Caco-2 (cell line): ENCODE results near the gene ADCY7. TPM values are rescaled to one million over a fixed set of nuclear protein-coding genes. Genes with fewer than 3 reads are reported as not detected.

Experiments
- BruUV-seq: library from RNA; stranded (reverse); fragments of 400-500 nt; replicated peaks from 2 replicates; lab custom pipeline; 2021; lab: Mats Ljungman, UMichigan
- CTCF ChIA-PET: fragments of 300-600 bp; sonication (Branson Sonifier 250); formaldehyde crosslinking; loops from one replicate; lab custom pipeline; 2022; ENCODE audit warnings: antibody characterized with exemption; lab: Charles Lee
- POLR2A ChIA-PET: fragments of 300-600 bp; sonication (Branson Sonifier 250); formaldehyde crosslinking; loops from one replicate; lab custom pipeline; 2022; ENCODE audit warnings: antibody characterized with exemption; lab: Charles Lee
- DNase-seq, 2 experiments: peaks; one replicate each; pipeline versions ENCODE4 v3.0.0 to v3.0.0-alpha.2; 2020 to 2022
- H3K27me3 ChIP-seq: replicated peaks from 2 replicates; pipeline ENCODE4 v1.6.0; 2011; ENCODE audit warnings: low read length; ENCODE audit not compliant: control insufficient read depth, insufficient read depth
- H3K36me3 ChIP-seq: 2 replicates; pipeline ENCODE4 v1.5.1; 2011; ENCODE audit warnings: low read length; ENCODE audit not compliant: control insufficient read depth, insufficient read depth
- H3K4me1 ChIP-seq: fragments of 250-450 bp; sonication (Bioruptor Pico); 2 replicates; pipeline ENCODE4 v1.5.1; 2020; ENCODE audit warnings: mild to moderate bottlenecking
- H3K4me3 ChIP-seq: 2 replicates; pipeline ENCODE4 v1.5.1; 2011; ENCODE audit warnings: low read depth, mild to moderate bottlenecking, control low read depth, low read length
- H3K9me3 ChIP-seq: fragments of 250-450 bp; sonication (Bioruptor Pico); 2 replicates; pipeline ENCODE4 v1.5.1; 2020; ENCODE audit warnings: mild to moderate bottlenecking, moderate library complexity
- H3K27ac Mint-ChIP-seq: one replicate; pipeline ENCODE4 v1.8.0; 2022; ENCODE audit warnings: mixed read lengths; ENCODE audit not compliant: unreplicated experiment
- H3K27me3 Mint-ChIP-seq: one replicate; pipeline ENCODE4 v1.8.0; 2022; ENCODE audit warnings: mixed read lengths; ENCODE audit not compliant: insufficient read depth, unreplicated experiment
- H3K36me3 Mint-ChIP-seq: one replicate; pipeline ENCODE4 v1.8.0; 2022; ENCODE audit warnings: mild to moderate bottlenecking, mixed read lengths; ENCODE audit not compliant: insufficient read depth, unreplicated experiment
- H3K4me1 Mint-ChIP-seq: one replicate; pipeline ENCODE4 v1.8.0; 2022; ENCODE audit warnings: low read depth, mixed read lengths; ENCODE audit not compliant: unreplicated experiment
- H3K4me3 Mint-ChIP-seq: one replicate; pipeline ENCODE4 v1.8.0; 2022; ENCODE audit warnings: mild to moderate bottlenecking, moderate library complexity, mixed read lengths; ENCODE audit not compliant: unreplicated experiment
- H3K9me3 Mint-ChIP-seq: one replicate; pipeline ENCODE4 v1.8.0; 2022; ENCODE audit warnings: mixed read lengths; ENCODE audit not compliant: unreplicated experiment
- intact Hi-C: fragments of 100-400 bp; cut with micrococcal nuclease; formaldehyde crosslinking; loops from one replicate; pipeline ENCODE4 v1.10.0; 2022; ENCODE audit not compliant: unreplicated experiment
- total RNA-seq: library from RNA; stranded (reverse); gene quantifications from 2 replicates; pipeline ENCODE4 v1.2.3, GENCODE V29; 2022
- TF ChIP-seq, protein P1 (sequence below), 2 experiments: fragments of 200-600 bp in 1 of 2; IDR thresholded peaks; 1 replicate in 1 of 2; 2 replicates in 1 of 2; pipeline versions ENCODE4 v1.5.1 to v1.8.0; 2011 to 2022; ENCODE audit warnings: antibody characterized with exemption in 1 of 2, control low read depth in 1 of 2, inconsistent platforms in 1 of 2, low read depth in 1 of 2, low read length in 1 of 2, mild to moderate bottlenecking in 1 of 2, moderate library complexity in 1 of 2; ENCODE audit not compliant: insufficient read depth in 1 of 2, severe bottlenecking in 1 of 2, unreplicated experiment in 1 of 2

Gene ADCY7
- total RNA-seq, 1 experiment from 2014 or later: 54.2 TPM

DNA sequence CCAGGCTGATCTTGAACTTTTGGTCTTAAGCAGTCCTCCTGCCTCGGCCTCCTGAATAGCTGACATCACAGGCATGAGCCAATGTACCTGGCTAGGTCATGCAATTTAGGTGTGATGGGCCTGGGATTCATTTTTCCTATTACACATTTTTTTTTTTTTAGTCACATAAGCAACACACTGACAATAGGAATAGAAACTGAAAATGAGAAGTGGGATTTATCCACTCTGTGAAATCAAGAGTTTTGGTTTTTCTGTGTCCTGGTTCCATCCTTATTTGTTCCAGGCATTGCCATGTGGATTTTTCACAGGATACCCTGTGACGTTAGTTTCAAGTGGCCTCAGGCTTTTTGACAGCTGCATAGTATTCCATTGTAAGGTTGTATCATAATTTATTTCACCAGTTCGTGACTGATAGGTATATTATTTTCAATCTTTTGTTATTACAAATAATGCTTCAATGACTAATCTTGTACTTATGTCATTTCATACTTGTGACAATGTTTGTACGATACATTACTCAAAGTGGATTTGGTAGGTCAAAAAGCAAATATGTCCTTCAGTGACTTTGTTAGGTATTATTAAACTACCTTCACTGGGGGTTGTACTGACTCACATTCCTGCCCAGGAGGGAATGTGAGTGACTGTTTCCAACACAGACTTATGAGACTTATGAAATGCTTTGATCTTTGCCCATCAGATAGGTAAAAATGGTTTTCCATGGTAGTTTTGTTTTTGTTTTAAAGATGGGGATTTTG is 10.6 kb downstream of the ADCY7 start:
- CTCF ChIA-PET: no interaction called here
- intact Hi-C loops: no loop called here
- no peaks in the 10 kb centered on the region; the same call in 1 of the 2 replicates for H3K36me3 ChIP-seq
- DNase-seq: no peak
- no peaks in the 10 kb centered on the region for H3K4me1 Mint-ChIP-seq
- H3K4me3 Mint-ChIP-seq: no peak overlapping the region
- H3K9me3 ChIP-seq: no peaks in the 10 kb centered on the region
- no peak overlapping the region for H3K27ac Mint-ChIP-seq
- H3K9me3 Mint-ChIP-seq: peaks cover 9% of the 10 kb centered on the region
- no peaks in the 10 kb centered on the region for H3K27me3 Mint-ChIP-seq
- 0 out of 2 replicates have a peak, but pooled peaks cover 3% of the 10 kb centered on the region for H3K4me1 ChIP-seq
- TF ChIP-seq, protein P1, sequence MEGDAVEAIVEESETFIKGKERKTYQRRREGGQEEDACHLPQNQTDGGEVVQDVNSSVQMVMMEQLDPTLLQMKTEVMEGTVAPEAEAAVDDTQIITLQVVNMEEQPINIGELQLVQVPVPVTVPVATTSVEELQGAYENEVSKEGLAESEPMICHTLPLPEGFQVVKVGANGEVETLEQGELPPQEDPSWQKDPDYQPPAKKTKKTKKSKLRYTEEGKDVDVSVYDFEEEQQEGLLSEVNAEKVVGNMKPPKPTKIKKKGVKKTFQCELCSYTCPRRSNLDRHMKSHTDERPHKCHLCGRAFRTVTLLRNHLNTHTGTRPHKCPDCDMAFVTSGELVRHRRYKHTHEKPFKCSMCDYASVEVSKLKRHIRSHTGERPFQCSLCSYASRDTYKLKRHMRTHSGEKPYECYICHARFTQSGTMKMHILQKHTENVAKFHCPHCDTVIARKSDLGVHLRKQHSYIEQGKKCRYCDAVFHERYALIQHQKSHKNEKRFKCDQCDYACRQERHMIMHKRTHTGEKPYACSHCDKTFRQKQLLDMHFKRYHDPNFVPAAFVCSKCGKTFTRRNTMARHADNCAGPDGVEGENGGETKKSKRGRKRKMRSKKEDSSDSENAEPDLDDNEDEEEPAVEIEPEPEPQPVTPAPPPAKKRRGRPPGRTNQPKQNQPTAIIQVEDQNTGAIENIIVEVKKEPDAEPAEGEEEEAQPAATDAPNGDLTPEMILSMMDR (IDR thresholded peaks at IDR 0.05; ENCODE audit: insufficient read depth in 1 of 2, low read depth in 1 of 2, low read length in 1 of 2, severe bottlenecking in 1 of 2, unreplicated experiment in 1 of 2): no peak
- no TSS peak for BruUV-seq
- H3K27me3 ChIP-seq: no peaks in the 10 kb centered on the region
- no peak overlapping the region for H3K4me3 ChIP-seq
- H3K36me3 Mint-ChIP-seq: peaks cover 6% of the 10 kb centered on the region
- POLR2A ChIA-PET: no interaction called here

DNA sequence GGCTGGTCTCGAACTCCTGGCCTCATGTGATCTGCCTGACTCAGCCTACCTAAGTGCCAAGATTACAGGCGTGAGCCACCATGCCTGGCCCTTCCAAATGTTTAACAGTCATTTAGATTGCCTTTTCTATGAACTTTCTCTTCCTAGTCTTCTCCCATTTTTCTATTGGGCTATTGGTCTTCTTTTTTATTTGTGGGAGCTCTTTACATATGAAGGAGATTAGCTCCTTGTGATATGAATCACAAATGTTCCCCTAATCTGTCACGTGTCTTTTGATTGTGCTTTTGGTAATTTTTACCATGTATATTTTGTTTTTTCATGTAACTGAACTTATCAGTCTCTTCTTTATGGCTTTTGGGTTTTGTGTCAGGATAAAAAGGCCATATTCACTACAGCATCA is 11.9 kb downstream of the ADCY7 start:
- Histone ChIP-seq H3K4me1 (0 out of 2 replicates have a peak, but pooled peaks cover 3% of the 10 kb centered on the region), H3K9me3 (no peaks in the 10 kb centered on the region), H3K4me3 (no peak overlapping the region), H3K36me3 (no peaks in the 10 kb centered on the region), H3K27me3 (no peaks in the 10 kb centered on the region)
- Mint-ChIP-seq H3K4me3 (no peak overlapping the region), H3K36me3 (peaks cover 6% of the 10 kb centered on the region), H3K27me3 (no peaks in the 10 kb centered on the region), H3K27ac (no peak overlapping the region), H3K4me1 (no peaks in the 10 kb centered on the region), H3K9me3 (peaks cover 9% of the 10 kb centered on the region)
- BruUV-seq: no TSS peak
- ChIA-PET CTCF (interaction anchor here (0.7 kb wide), 1 partner anchor 20 kb away, joined by 3 read pairs; no protein-coding TSS in a partner anchor), POLR2A (no interaction called here)
- TF ChIP-seq, protein P1 (IDR thresholded peaks at IDR 0.05; ENCODE audit: insufficient read depth in 1 of 2, low read depth in 1 of 2, low read length in 1 of 2, severe bottlenecking in 1 of 2, unreplicated experiment in 1 of 2): no peak
- DNase-seq: no peak
- intact Hi-C loops: no loop called here

- no TSS peak for BruUV-seq
Observed at GRCh38 chr16:50279504-50279865, 13.1 kb downstream of the ADCY7 start.

More at GRCh38 chr16:50279504-50279865, 13.1 kb downstream of the ADCY7 start:
- Histone ChIP-seq H3K9me3 (no peaks in the 10 kb centered on the region), H3K36me3 (no peaks in the 10 kb centered on the region), H3K27me3 (no peaks in the 10 kb centered on the region), H3K4me1 (0 out of 2 replicates have a peak, but pooled peaks cover 3% of the 10 kb centered on the region), H3K4me3 (no peak overlapping the region)
- no peak for DNase-seq
- no peak overlapping the region for H3K4me3 Mint-ChIP-seq
- no peaks in the 10 kb centered on the region for H3K27me3 Mint-ChIP-seq
- no peak overlapping the region for H3K27ac Mint-ChIP-seq
- peaks cover 2% of the 10 kb centered on the region for H3K36me3 Mint-ChIP-seq
- TF ChIP-seq, protein P1 (IDR thresholded peaks at IDR 0.05; ENCODE audit: insufficient read depth in 1 of 2, low read depth in 1 of 2, low read length in 1 of 2, severe bottlenecking in 1 of 2, unreplicated experiment in 1 of 2): no peak
- ChIA-PET POLR2A (no interaction called here), CTCF (interaction anchor here (0.8 kb wide), 1 partner anchor 17 kb away, joined by 3 read pairs; no protein-coding TSS in a partner anchor)
- intact Hi-C loops: no loop called here
- no peaks in the 10 kb centered on the region for H3K4me1 Mint-ChIP-seq
- H3K9me3 Mint-ChIP-seq: peaks cover 9% of the 10 kb centered on the region
